ENCODE measurements around the gene ABCD3.
A peak's percentile ranks its signal among the peaks of the same experiment; 100 is the strongest.
"Not testable (repeated sequence)": the region's sequence is repeated elsewhere in the genome, so short reads cannot be mapped to it uniquely, and the experiment has no call there.

Gene ABCD3

DNA sequence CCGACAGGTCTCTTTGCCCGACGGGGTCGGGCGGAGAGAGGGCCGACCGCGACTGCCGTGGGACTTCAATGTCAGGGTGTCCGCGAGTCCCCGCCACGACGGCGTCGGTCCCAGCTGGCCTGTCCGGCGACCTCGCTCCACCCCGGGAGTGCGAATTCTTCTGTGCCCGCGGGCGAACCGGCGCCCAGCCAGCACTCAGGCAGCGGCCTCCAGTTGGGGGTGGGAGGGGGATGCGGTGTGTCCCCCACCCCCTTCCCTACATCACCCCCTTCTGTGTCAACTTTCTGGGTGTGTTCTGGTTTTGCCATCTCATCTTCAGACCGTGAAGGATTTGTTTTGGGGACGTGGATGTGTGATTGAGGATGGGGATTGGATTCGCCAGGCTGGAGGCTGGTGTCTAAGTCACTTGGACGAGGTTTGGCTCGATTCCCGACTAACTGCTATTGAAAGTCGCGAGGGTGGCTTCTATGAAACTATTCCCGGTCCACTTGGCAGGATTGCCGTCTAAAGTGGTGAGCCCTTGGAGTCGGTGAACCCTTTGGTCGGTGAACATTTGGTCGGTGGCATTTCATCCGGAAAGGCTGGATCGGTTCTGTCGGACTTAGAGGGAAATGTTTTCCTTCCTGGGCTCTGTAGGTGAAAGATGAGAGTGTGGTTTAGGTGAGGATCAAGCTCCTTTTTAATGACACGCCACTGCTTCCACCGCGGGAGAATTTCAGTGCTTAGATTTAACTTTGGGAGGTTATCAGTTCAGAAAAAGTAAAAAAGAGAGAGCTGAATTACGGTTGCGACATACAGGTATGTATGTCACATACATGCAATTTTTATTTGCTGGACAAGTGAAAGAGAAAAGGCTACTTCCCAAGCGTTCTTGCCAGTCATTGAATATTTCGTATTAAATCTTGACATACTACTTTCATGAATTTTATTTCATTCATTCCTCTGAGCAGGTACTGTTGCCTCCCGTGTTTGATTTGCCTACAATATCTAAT lies 771 bp downstream of the ABCD3 start:
- H3K4me3 ChIP-seq (ENCODE audit: low read depth, low read length): peak overlapping the region; percentile 82
- TF ChIP-seq, protein P1, sequence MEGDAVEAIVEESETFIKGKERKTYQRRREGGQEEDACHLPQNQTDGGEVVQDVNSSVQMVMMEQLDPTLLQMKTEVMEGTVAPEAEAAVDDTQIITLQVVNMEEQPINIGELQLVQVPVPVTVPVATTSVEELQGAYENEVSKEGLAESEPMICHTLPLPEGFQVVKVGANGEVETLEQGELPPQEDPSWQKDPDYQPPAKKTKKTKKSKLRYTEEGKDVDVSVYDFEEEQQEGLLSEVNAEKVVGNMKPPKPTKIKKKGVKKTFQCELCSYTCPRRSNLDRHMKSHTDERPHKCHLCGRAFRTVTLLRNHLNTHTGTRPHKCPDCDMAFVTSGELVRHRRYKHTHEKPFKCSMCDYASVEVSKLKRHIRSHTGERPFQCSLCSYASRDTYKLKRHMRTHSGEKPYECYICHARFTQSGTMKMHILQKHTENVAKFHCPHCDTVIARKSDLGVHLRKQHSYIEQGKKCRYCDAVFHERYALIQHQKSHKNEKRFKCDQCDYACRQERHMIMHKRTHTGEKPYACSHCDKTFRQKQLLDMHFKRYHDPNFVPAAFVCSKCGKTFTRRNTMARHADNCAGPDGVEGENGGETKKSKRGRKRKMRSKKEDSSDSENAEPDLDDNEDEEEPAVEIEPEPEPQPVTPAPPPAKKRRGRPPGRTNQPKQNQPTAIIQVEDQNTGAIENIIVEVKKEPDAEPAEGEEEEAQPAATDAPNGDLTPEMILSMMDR (IDR thresholded peaks at IDR 0.05; ENCODE audit: low read depth, low read length, missing control alignments): no peak
- peak overlapping the region; percentile 80 for H3K27ac ChIP-seq
- in situ Hi-C loops (cut with HindIII; ENCODE audit: low pct_ligation_motif_present, low sequenced_read_pairs): no loop called here
- no peaks in the 10 kb centered on the region for H3K36me3 ChIP-seq (replicated peaks)
- peak; percentile 32 for DNase-seq
- no peaks in the 10 kb centered on the region for H3K27me3 ChIP-seq (replicated peaks)

DNA sequence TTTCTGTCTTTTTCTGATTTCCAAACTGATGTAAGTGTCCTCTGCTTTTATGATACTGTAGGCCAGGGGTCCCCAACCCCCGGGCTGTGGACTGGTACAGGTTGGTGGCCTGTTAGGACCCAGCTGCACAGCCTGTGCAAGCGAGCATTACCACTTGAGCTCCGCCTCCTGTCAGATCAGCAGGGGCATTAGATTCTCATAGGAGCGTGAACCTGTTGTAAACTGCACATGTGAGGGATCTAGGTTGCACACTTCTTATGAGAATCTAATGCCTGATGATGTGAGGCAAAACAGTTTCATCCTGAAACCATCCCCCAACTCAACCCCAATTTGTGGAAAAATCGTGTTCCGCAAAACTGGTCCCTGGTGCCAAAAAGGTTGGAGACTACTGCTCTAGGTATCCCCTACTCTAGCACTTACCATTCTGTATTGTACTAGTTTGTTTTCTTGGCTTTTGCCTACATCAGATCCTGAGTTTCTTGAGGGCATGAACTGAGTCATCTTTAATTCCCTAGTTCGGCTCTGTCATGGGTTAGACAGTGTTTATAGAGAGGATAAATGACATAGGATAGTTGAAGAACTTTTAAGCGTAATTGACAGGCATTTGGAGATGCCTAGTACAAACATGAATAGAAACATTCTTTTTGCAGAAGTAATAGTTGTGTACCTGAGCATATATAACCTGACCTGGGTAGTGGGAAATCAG lies 4.1 kb downstream of the ABCD3 start:
- DNase-seq: no peak
- in situ Hi-C loops (cut with HindIII; ENCODE audit: low pct_ligation_motif_present, low sequenced_read_pairs): no loop called here
- no peak overlapping the region for H3K4me3 ChIP-seq (ENCODE audit: low read depth, low read length)

DNA sequence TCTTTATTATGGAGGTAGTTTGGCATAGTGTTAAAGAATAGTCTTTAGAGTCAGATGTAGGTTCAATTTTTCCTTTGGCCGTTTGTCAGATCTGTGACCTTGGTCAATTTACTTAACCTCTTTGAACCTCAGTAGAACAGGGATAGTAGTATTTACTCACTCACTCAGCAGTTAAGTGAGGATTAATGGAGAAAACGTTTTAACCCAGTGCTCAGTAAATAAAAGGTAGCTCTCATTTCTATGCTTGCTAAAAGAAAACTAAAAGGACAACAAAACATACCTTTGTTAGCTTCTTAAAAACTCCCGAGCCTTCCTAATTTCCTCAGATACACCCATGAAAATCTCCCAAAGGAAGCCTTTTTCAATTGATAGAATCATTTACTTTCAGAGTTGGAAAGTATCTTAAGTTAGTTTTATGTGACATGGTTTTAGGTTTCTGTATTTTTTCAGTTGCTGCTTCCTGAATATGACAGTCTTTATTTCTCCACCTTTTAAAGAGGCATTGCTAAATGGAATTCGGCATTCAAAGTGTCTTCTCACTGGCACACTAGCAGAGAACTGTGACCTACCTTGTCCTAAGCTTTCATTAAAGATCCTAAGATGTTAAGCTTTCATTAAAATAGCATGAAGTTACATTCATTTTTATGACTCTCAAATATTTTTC lies 7.8 kb downstream of the ABCD3 start:
- in situ Hi-C loops (cut with HindIII; ENCODE audit: low pct_ligation_motif_present, low sequenced_read_pairs): no loop called here
- Histone ChIP-seq H3K36me3 (replicated peaks) (no peaks in the 10 kb centered on the region), H3K27ac (no peak overlapping the region), H3K27me3 (replicated peaks) (no peaks in the 10 kb centered on the region), H3K4me3 (ENCODE audit: low read depth, low read length) (no peak overlapping the region)
- TF ChIP-seq, protein P1 (IDR thresholded peaks at IDR 0.05; ENCODE audit: low read depth, low read length, missing control alignments): no peak
- no peak for DNase-seq

More for the DNA sequence above, 4.1 kb downstream of the ABCD3 start:
- Histone ChIP-seq H3K27ac (no peak overlapping the region), H3K27me3 (replicated peaks) (no peaks in the 10 kb centered on the region), H3K36me3 (replicated peaks) (no peaks in the 10 kb centered on the region)
- TF ChIP-seq, protein P1 (IDR thresholded peaks at IDR 0.05; ENCODE audit: low read depth, low read length, missing control alignments): no peak

DNA sequence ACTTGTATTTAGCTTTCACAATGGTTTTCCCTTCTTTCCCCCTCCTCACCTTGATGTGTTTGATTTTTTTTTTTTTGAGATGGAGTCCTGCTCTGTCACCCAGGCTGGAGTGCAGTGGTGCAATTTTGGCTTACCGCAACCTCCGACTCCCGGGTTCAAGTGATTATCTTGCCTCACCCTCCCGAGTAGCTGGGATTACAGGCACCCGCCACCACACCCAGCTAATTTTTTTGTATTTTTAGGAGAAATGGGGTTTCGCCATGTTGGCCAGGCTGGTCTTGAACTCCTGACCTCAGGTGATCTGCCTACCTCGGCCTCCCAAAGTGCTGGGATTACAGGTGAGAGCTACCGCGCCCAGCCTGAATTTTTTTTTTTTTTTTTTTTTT lies 8.3 kb downstream of the ABCD3 start:
- DNase-seq; H3K27me3 ChIP-seq (replicated peaks); H3K4me3 ChIP-seq (ENCODE audit: low read depth, low read length); H3K36me3 ChIP-seq (replicated peaks); H3K27ac ChIP-seq; in situ Hi-C loops (cut with HindIII; ENCODE audit: low pct_ligation_motif_present, low sequenced_read_pairs): not testable (repeated sequence)

DNA sequence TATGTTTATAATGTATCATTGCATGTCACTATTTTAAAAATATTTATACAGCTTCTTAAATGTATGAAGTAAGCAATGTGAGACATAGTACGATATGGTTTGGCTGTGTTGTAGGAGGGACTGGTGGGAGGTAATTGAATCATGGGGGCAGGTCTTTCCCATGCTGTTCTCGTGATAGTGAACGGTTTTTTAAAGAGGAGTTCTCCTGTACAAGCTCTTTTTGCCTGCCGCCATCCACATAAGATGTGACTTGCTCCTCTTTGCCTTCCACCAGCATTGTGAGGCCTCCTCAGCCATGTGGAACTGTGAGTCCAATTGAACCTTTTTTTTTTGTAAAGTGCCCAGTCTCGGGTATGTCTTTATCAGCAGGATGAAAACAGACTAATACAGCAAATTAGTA lies 10.3 kb downstream of the ABCD3 start:
- H3K27me3 ChIP-seq (replicated peaks): no peaks in the 10 kb centered on the region
- H3K4me3 ChIP-seq (ENCODE audit: low read depth, low read length): no peak overlapping the region
- no peak overlapping the region for H3K27ac ChIP-seq
- DNase-seq: no peak
- no peaks in the 10 kb centered on the region for H3K36me3 ChIP-seq (replicated peaks)
- in situ Hi-C loops (cut with HindIII; ENCODE audit: low pct_ligation_motif_present, low sequenced_read_pairs): no loop called here
- TF ChIP-seq, protein P1 (IDR thresholded peaks at IDR 0.05; ENCODE audit: low read depth, low read length, missing control alignments): no peak

DNA sequence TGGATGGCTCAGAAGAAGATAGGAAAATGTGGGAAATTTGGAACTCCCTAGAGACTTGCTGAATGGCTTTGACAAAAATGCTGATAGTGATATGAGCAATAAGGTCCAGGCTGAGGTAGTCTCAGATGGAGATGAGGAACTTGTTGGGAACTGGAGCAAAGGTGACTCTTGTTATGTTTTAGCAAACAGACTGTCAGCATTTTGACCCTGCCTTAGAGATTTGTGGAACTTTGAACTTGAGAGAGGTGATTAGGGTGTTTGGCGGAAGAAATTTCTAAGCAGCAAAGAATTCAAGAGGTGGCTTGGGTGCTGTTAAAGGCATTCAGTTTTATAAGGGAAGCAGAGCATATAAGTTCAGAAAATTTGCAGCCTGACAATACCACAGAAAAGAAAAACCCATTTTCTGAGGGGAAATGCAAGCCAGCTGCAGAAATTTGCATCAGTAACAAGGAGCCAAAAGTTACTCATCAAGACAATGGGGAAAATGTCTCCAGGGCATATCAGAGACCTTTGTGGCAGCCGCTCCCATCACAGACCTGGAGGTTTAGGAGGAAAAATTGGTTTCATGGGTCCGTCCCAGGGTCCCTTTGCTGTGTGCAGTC lies 10.8 kb downstream of the ABCD3 start:
- DNase-seq; H3K36me3 ChIP-seq (replicated peaks); in situ Hi-C loops (cut with HindIII; ENCODE audit: low pct_ligation_motif_present, low sequenced_read_pairs); H3K27me3 ChIP-seq (replicated peaks); H3K4me3 ChIP-seq (ENCODE audit: low read depth, low read length); H3K27ac ChIP-seq: not testable (repeated sequence)

DNA sequence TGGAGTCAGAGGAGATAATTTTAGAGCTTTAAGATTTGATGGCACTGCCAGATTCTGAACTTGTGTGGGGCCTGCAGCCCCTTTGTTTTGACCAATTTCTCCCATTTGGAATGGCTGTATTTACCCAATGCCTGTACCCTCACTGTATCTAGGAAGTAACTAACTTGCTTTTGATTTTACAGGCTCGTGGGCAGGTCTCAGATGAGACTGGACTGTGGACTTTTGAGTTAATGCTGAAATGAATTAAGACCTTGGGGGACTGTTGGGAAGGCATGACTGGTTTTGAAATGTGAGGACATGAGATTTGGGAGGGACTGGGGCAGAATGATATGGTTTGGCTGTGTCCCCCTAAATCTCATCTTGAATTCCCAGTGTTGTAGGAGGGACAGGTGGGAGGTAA lies 11.9 kb downstream of the ABCD3 start:
- H3K4me3 ChIP-seq (ENCODE audit: low read depth, low read length); H3K36me3 ChIP-seq (replicated peaks); H3K27ac ChIP-seq; H3K27me3 ChIP-seq (replicated peaks); in situ Hi-C loops (cut with HindIII; ENCODE audit: low pct_ligation_motif_present, low sequenced_read_pairs); DNase-seq: not testable (repeated sequence)

Measured in brain microvascular endothelial cell (primary cell).